Ovary (tissue), 9 donors: Measurements from ENCODE around the gene OTOP3. TPM values are rescaled to one million over a fixed set of nuclear protein-coding genes. Genes with fewer than 3 reads are reported as not detected.
"Not testable (repeated sequence)": the region's sequence is repeated elsewhere in the genome, so short reads cannot be mapped to it uniquely, and the experiment has no call there.

ENCODE experiments used
- DNase-seq, 5 donors: peaks; one replicate each; pipeline ENCODE4 v3.0.0-alpha.2; 2019 to 2020
- H3K27ac ChIP-seq, 2 donors: fragments of 200-600 bp; one replicate each; pipeline versions ENCODE4 v1.5.1 to v1.8.0; 2019 to 2022
- H3K27me3 ChIP-seq: fragments of 200-600 bp; one replicate; pipeline ENCODE4 v1.8.0; 2022
- H3K36me3 ChIP-seq: fragments of 200-600 bp; sonication (generic); one replicate; pipeline ENCODE4 v1.5.1; 2019
- H3K4me1 ChIP-seq: one replicate; pipeline ENCODE4 v1.8.1; 2013; ENCODE audit warnings: mild to moderate bottlenecking, moderate library complexity; ENCODE audit not compliant: insufficient read depth
- H3K4me3 ChIP-seq: fragments of 200-600 bp; sonication (generic); one replicate; pipeline ENCODE4 v1.5.1; 2017
- H3K9me3 ChIP-seq, 2 donors: fragments of 200-600 bp in 1 of 2; sonication (generic) in 1 of 2; one replicate each; pipeline versions ENCODE4 v1.5.1 to v1.8.1; 2013 to 2019; ENCODE audit warnings: mild to moderate bottlenecking in 1 of 2, moderate library complexity in 1 of 2
- EP300 ChIP-seq: sonication (generic); formaldehyde crosslinking; IDR thresholded peaks from one replicate; pipeline ENCODE4 v1.6.1; 2017; ENCODE audit warnings: antibody characterized with exemption
- POLR2A ChIP-seq: fragments of 450-650 bp; IDR thresholded peaks from one replicate; pipeline ENCODE4 v1.6.1; 2017; ENCODE audit warnings: antibody characterized with exemption, mild to moderate bottlenecking, moderate library complexity
- WGBS, 3 donors: extraction: QIAGEN DNeasy Blood & Tissue Kit in 1 of 3; methylation state at CpG; one replicate each; pipeline versions ENCODE4 v1.1.5 to v1.1.7; 2013 to 2017; 5-methylcytosine and 5-hydroxymethylcytosine counted together
- intact Hi-C, 4 donors: fragments of 100-400 bp; cut with DNase I; formaldehyde crosslinking; loops; one replicate each; pipeline versions ENCODE4 v1.11.0 to v1.15.1; 2022 to 2023
- polyA plus RNA-seq, 2 donors: library from polyadenylated mRNA; stranded (reverse); fragments of 200-250 nt in 1 of 2; fragments of 350-450 nt in 1 of 2; fragmentation: Illumina TruSeq in 1 of 2; extraction: RNeasy Lipid Tissue Mini Kit (QIAGEN cat#74804) in 1 of 2; gene quantifications; one replicate each; pipeline ENCODE4 v1.2.3, GENCODE V29; 2013 to 2014
- total RNA-seq, 7 donors: library from RNA; depleted of rRNA in 2 of 7; stranded (reverse); fragments of >200 nt in 2 of 7; fragmentation: NEBNext Ultra II Directional in 3 of 7; extraction: Animal tissue kit (Norgen Biotek cat#: 25700) in 3 of 7; gene quantifications; one replicate each; pipeline versions ENCODE4 v1.1.0 to v1.2.4, GENCODE V29; 2016 to 2023
- TF ChIP-seq, protein P1 (sequence below), 3 donors: fragments of 450-650 bp in 2 of 3; fragments of 200-600 bp in 1 of 3; IDR thresholded peaks; one replicate each; pipeline versions ENCODE4 v1.5.1 to v1.8.0; 2016 to 2022; ENCODE audit warnings: antibody characterized with exemption in 3 of 3, mild to moderate bottlenecking in 1 of 3
- donor health status: DM: no; HTN: no; CAD: no; lungs with moderate emphysema.
- donor health status: DM: no; HTN: no; CAD: no.
- donor health status: Bipolar disorder and iron deficiency.
- donor health status: DM: yes; HTN: yes; CAD: no.
- donor health status: DM: no; HTN: no; CAD: no.
- donor health status: DM: yes; HTN: yes; CAD: no.

OTOP3 gene
- total and polyA plus RNA-seq, 9 donors, result not detected

DNA sequence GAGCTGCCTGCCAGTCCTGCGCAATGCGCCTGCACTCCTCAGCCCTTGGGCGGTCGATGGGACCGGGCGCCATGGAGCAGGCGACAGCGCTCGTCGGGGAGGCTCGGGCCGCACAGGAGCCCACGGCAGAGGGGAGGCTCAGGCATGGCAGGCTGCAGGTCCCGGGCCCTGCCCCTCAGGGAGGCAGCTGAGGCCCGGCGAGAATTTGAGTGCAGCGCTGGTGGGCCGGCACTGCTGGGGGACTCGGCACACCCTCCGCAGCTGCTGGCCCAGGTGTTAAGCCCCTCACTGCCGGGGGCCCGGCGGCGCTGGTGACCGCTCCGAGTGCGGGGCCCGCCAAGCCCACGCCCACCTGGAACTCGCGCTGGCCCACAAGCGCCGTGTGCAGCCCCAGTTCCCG is 28.7 kb upstream of the OTOP3 start:
- Histone ChIP-seq H3K9me3 (no peaks in the 10 kb centered on the region), H3K4me1 (no peaks in the 10 kb centered on the region), H3K27me3 (no peaks in the 10 kb centered on the region), H3K4me3 (no peak overlapping the region), H3K36me3 (no peaks in the 10 kb centered on the region), H3K27ac (no peak overlapping the region)
- intact Hi-C loops, result no loop called here
- TF ChIP-seq POLR2A (no peak), EP300 (no peak)
- 93 to 96% (median 95%) methylated on average over 22 to 34 of the region's 34 CpGs for WGBS, 3 donors
- DNase-seq, result no peak

- DNase-seq, H3K27me3 ChIP-seq, H3K9me3 ChIP-seq, H3K27ac ChIP-seq, H3K4me3 ChIP-seq, H3K4me1 ChIP-seq, H3K36me3 ChIP-seq, intact Hi-C loops: not testable (repeated sequence)
- WGBS, 3 donors, result 65 to 73% (median 70%) methylated on average over 4 of the region's 4 CpGs
These were observed 26.6 kb upstream of the OTOP3 start for GRCh38 chr17:74909097-74909496.

GRCh38 chr17:74911423-74911822 is 24.3 kb upstream of the OTOP3 start:
- intact Hi-C loops, DNase-seq, H3K36me3 ChIP-seq, H3K27ac ChIP-seq, H3K9me3 ChIP-seq, H3K4me1 ChIP-seq, H3K4me3 ChIP-seq, H3K27me3 ChIP-seq: not testable (repeated sequence)
- WGBS, 3 donors, result 63 to 72% (median 68%) methylated on average over 8 of the region's 8 CpGs

DNA sequence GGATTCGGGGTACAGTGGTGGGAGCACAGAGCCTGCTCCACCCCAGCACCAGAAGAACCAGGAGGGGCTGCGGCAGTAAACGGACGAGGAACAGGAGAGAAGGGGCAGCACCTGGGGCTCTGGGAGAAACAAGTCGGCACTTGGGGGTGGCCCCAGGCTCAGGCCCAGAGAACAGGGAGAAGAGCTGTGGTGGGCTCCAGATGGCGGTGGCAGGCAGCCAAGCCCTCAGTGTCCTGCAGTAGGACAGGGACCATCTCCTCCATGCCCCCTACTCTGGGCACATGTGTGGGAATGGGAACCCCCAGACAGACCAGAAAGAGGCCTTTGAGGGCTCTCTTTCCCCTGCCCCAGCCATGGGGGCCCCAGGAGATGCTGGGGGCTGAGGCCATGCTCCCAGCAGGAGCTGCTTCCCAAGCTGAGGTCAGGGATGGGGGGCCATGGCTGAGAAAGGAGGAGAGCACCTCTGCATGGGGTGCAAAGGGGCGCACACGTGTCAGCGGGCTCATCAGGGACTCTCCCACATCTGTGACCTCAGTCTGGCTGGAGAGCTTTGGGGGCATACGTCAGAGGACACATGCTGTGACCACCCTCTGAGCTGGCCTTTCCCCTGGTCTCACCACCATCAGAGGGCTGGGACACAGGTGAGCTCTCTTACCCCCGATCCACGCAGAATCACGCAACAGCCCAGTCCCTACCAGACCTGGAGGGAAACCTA is 19.4 kb upstream of the OTOP3 start:
- no peaks in the 10 kb centered on the region for H3K4me1 ChIP-seq
- H3K27me3 ChIP-seq, result no peaks in the 10 kb centered on the region
- H3K9me3 ChIP-seq, result no peaks in the 10 kb centered on the region
- DNase-seq, result no peak
- no peaks in the 10 kb centered on the region for H3K36me3 ChIP-seq
- H3K4me3 ChIP-seq, result no peak overlapping the region
- TF ChIP-seq, protein P1, sequence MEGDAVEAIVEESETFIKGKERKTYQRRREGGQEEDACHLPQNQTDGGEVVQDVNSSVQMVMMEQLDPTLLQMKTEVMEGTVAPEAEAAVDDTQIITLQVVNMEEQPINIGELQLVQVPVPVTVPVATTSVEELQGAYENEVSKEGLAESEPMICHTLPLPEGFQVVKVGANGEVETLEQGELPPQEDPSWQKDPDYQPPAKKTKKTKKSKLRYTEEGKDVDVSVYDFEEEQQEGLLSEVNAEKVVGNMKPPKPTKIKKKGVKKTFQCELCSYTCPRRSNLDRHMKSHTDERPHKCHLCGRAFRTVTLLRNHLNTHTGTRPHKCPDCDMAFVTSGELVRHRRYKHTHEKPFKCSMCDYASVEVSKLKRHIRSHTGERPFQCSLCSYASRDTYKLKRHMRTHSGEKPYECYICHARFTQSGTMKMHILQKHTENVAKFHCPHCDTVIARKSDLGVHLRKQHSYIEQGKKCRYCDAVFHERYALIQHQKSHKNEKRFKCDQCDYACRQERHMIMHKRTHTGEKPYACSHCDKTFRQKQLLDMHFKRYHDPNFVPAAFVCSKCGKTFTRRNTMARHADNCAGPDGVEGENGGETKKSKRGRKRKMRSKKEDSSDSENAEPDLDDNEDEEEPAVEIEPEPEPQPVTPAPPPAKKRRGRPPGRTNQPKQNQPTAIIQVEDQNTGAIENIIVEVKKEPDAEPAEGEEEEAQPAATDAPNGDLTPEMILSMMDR (IDR thresholded peaks at IDR 0.05), result no peak
- TF ChIP-seq POLR2A, result no peak
- no peak for TF ChIP-seq EP300
- 81 to 87% (median 84%) methylated on average over 13 of the region's 13 CpGs for WGBS, 3 donors
- intact Hi-C loops, result no loop called here
- H3K27ac ChIP-seq, result no peak overlapping the region

GRCh38 chr17:74916851-74917199 is 18.9 kb upstream of the OTOP3 start:
- H3K36me3 ChIP-seq, result no peaks in the 10 kb centered on the region
- H3K4me3 ChIP-seq, result no peak overlapping the region
- no peak for TF ChIP-seq EP300
- TF ChIP-seq, protein P1 (IDR thresholded peaks at IDR 0.05), result no peak
- TF ChIP-seq POLR2A, result no peak
- H3K27ac ChIP-seq, result no peak overlapping the region
- 90 to 92% (median 91%) methylated on average over 11 of the region's 11 CpGs for WGBS, 3 donors
- H3K4me1 ChIP-seq, result no peaks in the 10 kb centered on the region
- H3K27me3 ChIP-seq, result no peaks in the 10 kb centered on the region
- DNase-seq, result no peak
- H3K9me3 ChIP-seq, result no peaks in the 10 kb centered on the region
- intact Hi-C loops, result no loop called here

DNA sequence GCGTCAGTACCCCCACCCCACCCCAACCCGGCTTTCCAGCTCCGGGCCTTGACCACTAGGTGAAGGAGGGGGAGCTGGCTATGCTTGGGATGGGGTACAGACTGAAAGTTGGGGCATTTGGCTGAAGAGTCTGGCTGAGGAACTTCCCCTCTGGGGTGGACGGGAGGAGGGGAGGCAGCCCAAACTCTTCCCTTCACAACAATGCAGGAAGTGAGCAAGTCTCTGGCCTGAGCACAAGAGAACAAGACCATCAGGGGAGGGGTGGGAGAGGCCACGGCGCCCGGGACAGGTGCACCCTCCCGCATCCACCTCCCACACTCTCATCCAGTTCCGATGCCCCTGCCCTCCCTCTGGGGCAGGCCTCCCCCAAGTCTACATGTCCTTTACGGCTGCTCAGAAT is 18.3 kb upstream of the OTOP3 start:
- H3K9me3 ChIP-seq, result no peaks in the 10 kb centered on the region
- TF ChIP-seq, protein P1 (IDR thresholded peaks at IDR 0.05), result no peak
- TF ChIP-seq POLR2A (no peak), EP300 (no peak)
- no peaks in the 10 kb centered on the region for H3K27me3 ChIP-seq
- no peak overlapping the region for H3K4me3 ChIP-seq
- H3K4me1 ChIP-seq, result no peaks in the 10 kb centered on the region
- intact Hi-C loops, result no loop called here
- DNase-seq, result no peak
- no peak overlapping the region for H3K27ac ChIP-seq
- WGBS, 3 donors, result 53 to 60% (median 59%) methylated on average over 10 of the region's 10 CpGs
- no peaks in the 10 kb centered on the region for H3K36me3 ChIP-seq
